Upper lobe of left lung (tissue), 4 donors: Measurements from ENCODE around the gene HNMT.
A peak's percentile ranks its signal among the peaks of the same experiment; 100 is the strongest.

Experiments used
- EP300 ChIP-seq, 4 donors: sonication (generic); formaldehyde crosslinking; IDR thresholded peaks; one replicate each; pipeline ENCODE4 v1.5.1; 2017; ENCODE audit warnings: antibody characterized with exemption in 4 of 4, control low read depth in 2 of 4
- POLR2A ChIP-seq, 4 donors: fragments of 450-650 bp; IDR thresholded peaks; one replicate each; pipeline ENCODE4 v1.5.1; 2016 to 2017; ENCODE audit warnings: antibody characterized with exemption in 4 of 4, mild to moderate bottlenecking in 2 of 4
- POLR2AphosphoS5 ChIP-seq, 2 donors: sonication (generic); formaldehyde crosslinking; IDR thresholded peaks; one replicate each; pipeline ENCODE4 v1.5.1; 2017; ENCODE audit warnings: antibody characterized with exemption in 2 of 2
- TF ChIP-seq, protein P1 (sequence below), 6 experiments: fragments of 450-650 bp in 4 of 6; fragments of 200-600 bp in 2 of 6; sonication (generic) in 2 of 6; IDR thresholded peaks; one replicate each; pipeline ENCODE4 v1.5.1; 2016 to 2019; ENCODE audit warnings: antibody characterized with exemption in 6 of 6

DNA sequence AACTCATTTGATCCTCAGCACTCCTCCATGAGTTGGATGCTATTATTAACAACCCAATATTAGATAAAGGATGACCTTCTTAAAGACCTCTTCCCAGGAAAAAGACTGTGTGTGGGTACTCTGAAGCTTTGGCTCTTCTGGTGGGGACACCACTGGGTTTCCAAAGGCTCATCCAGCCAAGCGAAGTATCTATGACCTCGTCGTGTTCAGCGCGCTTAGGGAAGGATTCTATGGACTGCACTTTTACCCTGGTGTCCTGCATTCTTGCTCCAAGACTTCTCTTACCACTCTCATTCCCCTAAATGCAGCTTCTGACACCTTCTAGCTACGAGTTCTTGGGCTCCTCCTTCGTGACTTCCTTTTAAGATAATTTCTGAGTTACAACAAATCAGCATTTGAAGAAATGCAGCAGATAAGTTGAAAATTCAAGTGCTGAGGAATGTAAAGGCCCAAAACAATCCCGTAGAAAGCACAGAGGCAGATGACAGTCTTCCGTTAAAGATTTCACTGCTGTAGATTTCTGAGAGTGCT, 673 bp upstream of the HNMT start:
- TF ChIP-seq, protein P1, sequence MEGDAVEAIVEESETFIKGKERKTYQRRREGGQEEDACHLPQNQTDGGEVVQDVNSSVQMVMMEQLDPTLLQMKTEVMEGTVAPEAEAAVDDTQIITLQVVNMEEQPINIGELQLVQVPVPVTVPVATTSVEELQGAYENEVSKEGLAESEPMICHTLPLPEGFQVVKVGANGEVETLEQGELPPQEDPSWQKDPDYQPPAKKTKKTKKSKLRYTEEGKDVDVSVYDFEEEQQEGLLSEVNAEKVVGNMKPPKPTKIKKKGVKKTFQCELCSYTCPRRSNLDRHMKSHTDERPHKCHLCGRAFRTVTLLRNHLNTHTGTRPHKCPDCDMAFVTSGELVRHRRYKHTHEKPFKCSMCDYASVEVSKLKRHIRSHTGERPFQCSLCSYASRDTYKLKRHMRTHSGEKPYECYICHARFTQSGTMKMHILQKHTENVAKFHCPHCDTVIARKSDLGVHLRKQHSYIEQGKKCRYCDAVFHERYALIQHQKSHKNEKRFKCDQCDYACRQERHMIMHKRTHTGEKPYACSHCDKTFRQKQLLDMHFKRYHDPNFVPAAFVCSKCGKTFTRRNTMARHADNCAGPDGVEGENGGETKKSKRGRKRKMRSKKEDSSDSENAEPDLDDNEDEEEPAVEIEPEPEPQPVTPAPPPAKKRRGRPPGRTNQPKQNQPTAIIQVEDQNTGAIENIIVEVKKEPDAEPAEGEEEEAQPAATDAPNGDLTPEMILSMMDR (IDR thresholded peaks at IDR 0.05): no peak
- no peak for TF ChIP-seq POLR2AphosphoS5 (IDR thresholded peaks at IDR 0.05)
- no peak for TF ChIP-seq EP300 (IDR thresholded peaks at IDR 0.05)
- TF ChIP-seq POLR2A (IDR thresholded peaks at IDR 0.05): peak in 1 of 4 donors; percentile 31
